ENCODE results near the gene PTTG1IP2. TPM values are rescaled to one million over a fixed set of nuclear protein-coding genes. Genes with fewer than 3 reads are reported as not detected.
A peak's percentile ranks its signal among the peaks of the same experiment; 100 is the strongest.

Gene PTTG1IP2
- total and polyA plus RNA-seq, 8 donors, result not detected

GRCh38 chr7:90512821-90513254, 43.4 kb downstream of the PTTG1IP2 start:
- no peak for ATAC-seq
- H3K36me3 ChIP-seq, result no peaks in the 10 kb centered on the region
- no peak for TF ChIP-seq CTCF (IDR thresholded peaks at IDR 0.05)
- intact Hi-C loops (cut with DNase I), result no loop called here
- H3K9me3 ChIP-seq, result no peaks in the 10 kb centered on the region
- H3K27me3 ChIP-seq, result no peaks in the 10 kb centered on the region
- no peaks in the 10 kb centered on the region for H3K4me1 ChIP-seq
- DNase-seq, result no peak
- H3K27ac ChIP-seq, result no peak overlapping the region
- H3K4me3 ChIP-seq, result no peak overlapping the region

GRCh38 chr7:90516257-90516656, 46.8 kb downstream of the PTTG1IP2 start:
- H3K4me3 ChIP-seq, result no peak overlapping the region
- no peak overlapping the region for H3K27ac ChIP-seq
- no peak for ATAC-seq
- no peak for DNase-seq
- no peak for TF ChIP-seq CTCF (IDR thresholded peaks at IDR 0.05)
- H3K36me3 ChIP-seq, result no peaks in the 10 kb centered on the region
- no peaks in the 10 kb centered on the region for H3K27me3 ChIP-seq
- intact Hi-C loops (cut with DNase I), result no loop called here
- H3K4me1 ChIP-seq, result no peaks in the 10 kb centered on the region
- no peaks in the 10 kb centered on the region for H3K9me3 ChIP-seq

GRCh38 chr7:90518630-90519029, 49.2 kb downstream of the PTTG1IP2 start:
- H3K27me3 ChIP-seq, result no peaks in the 10 kb centered on the region
- intact Hi-C loops (cut with DNase I), result no loop called here
- no peak overlapping the region for H3K4me3 ChIP-seq
- no peaks in the 10 kb centered on the region for H3K9me3 ChIP-seq
- H3K27ac ChIP-seq, result no peak overlapping the region
- no peaks in the 10 kb centered on the region for H3K4me1 ChIP-seq
- no peak for DNase-seq
- ATAC-seq, result no peak
- TF ChIP-seq CTCF (IDR thresholded peaks at IDR 0.05), result no peak
- H3K36me3 ChIP-seq, result no peaks in the 10 kb centered on the region

GRCh38 chr7:90520484-90520883, 51.0 kb downstream of the PTTG1IP2 start:
- H3K4me3 ChIP-seq, result no peak overlapping the region
- ATAC-seq, result no peak
- no peaks in the 10 kb centered on the region for H3K27me3 ChIP-seq
- H3K27ac ChIP-seq, result no peak overlapping the region
- no peak for DNase-seq
- no peaks in the 10 kb centered on the region for H3K9me3 ChIP-seq
- intact Hi-C loops (cut with DNase I), result no loop called here
- H3K36me3 ChIP-seq, result no peaks in the 10 kb centered on the region
- no peak for TF ChIP-seq CTCF (IDR thresholded peaks at IDR 0.05)
- H3K4me1 ChIP-seq, result no peaks in the 10 kb centered on the region

- Histone ChIP-seq H3K27ac (no peak overlapping the region), H3K36me3 (no peaks in the 10 kb centered on the region), H3K4me1 (no peaks in the 10 kb centered on the region), H3K9me3 (no peaks in the 10 kb centered on the region), H3K27me3 (no peaks in the 10 kb centered on the region), H3K4me3 (no peak overlapping the region)
- no peak for TF ChIP-seq CTCF (IDR thresholded peaks at IDR 0.05)
- DNase-seq, result no peak
- intact Hi-C loops (cut with DNase I), result no loop called here
- peak; percentile 33 for ATAC-seq
These were observed 60.8 kb downstream of the PTTG1IP2 start for GRCh38 chr7:90530263-90530662.
